Vagina (tissue), 2 donors: ENCODE measurements around the gene SGF29. TPM values are rescaled to one million over a fixed set of nuclear protein-coding genes. Genes with fewer than 3 reads are reported as not detected.
"Not testable (repeated sequence)": the region's sequence is repeated elsewhere in the genome, so short reads cannot be mapped to it uniquely, and the experiment has no call there.

Experiments
- DNase-seq, 2 donors: peaks; one replicate each; pipeline ENCODE4 v3.0.0-alpha.2; 2017; ENCODE audit errors: extremely low spot score in 2 of 2
- H3K27ac ChIP-seq: fragments of 200-600 bp; sonication (generic); one replicate; pipeline ENCODE4 v1.5.1; 2019
- H3K27me3 ChIP-seq: fragments of 200-600 bp; sonication (generic); one replicate; pipeline ENCODE4 v1.5.1; 2019
- H3K36me3 ChIP-seq, 2 donors: fragments of 200-600 bp; sonication (generic); one replicate each; pipeline ENCODE4 v1.5.1; 2017 to 2019
- H3K4me1 ChIP-seq: fragments of 200-600 bp; sonication (generic); one replicate; pipeline ENCODE4 v1.5.1; 2019
- H3K4me3 ChIP-seq, 2 donors: fragments of 200-600 bp; sonication (generic); 1 replicate in 1 of 2; 2 replicates in 1 of 2; pipeline ENCODE4 v1.5.1; 2016 to 2019
- H3K9me3 ChIP-seq: fragments of 200-600 bp; sonication (generic); one replicate; pipeline ENCODE4 v1.5.1; 2019
- CTCF ChIP-seq, 3 experiments: fragments of 450-650 bp in 2 of 3; fragments of 200-600 bp in 1 of 3; sonication (generic) in 1 of 3; IDR thresholded peaks; one replicate each; pipeline ENCODE4 v1.5.1; 2017 to 2019; ENCODE audit warnings: antibody characterized with exemption in 3 of 3, mild to moderate bottlenecking in 2 of 3, moderate library complexity in 2 of 3
- POLR2A ChIP-seq, 2 donors: fragments of 450-650 bp; IDR thresholded peaks; one replicate each; pipeline ENCODE4 v1.6.1; 2017; ENCODE audit warnings: antibody characterized with exemption in 2 of 2, mild to moderate bottlenecking in 2 of 2, moderate library complexity in 2 of 2
- POLR2AphosphoS5 ChIP-seq, 2 donors: sonication (generic); formaldehyde crosslinking; IDR thresholded peaks; one replicate each; pipeline ENCODE4 v1.9.0; 2017; ENCODE audit warnings: antibody characterized with exemption in 2 of 2, mild to moderate bottlenecking in 2 of 2, low read depth in 1 of 2; ENCODE audit not compliant: insufficient read depth in 1 of 2
- intact Hi-C: fragments of 100-400 bp; cut with DNase I; formaldehyde crosslinking; loops from one replicate; pipeline ENCODE4 v1.15.1; 2023
- total RNA-seq: library from RNA; depleted of rRNA; stranded (reverse); fragments of >200 nt; gene quantifications from one replicate; pipeline ENCODE4 v1.2.3, GENCODE V29; 2016

Gene SGF29
- total RNA-seq, 1 donor from 2014 or later = 16.5 TPM

GRCh38 chr16:28538733-28539596 lies 14.8 kb upstream of the SGF29 start, which contains the start of gene NUPR1:
Gene NUPR1, minus strand, starts transcription at chr16:28538974. Its CDS starts 67 bp downstream, at chr16:28538907.
- H3K27me3 ChIP-seq = no peaks in the 10 kb centered on the region
- H3K27ac ChIP-seq = peak within 1 kb of the TSS; percentile 92
- H3K36me3 ChIP-seq = peaks cover 0 to 4% of the 10 kb centered on the region in 2 donors
- H3K4me1 ChIP-seq = peaks cover 33% of the 10 kb centered on the region
- no peak for TF ChIP-seq CTCF (IDR thresholded peaks at IDR 0.05)
- peak in 1 of 2 donors; percentile 82 for TF ChIP-seq POLR2A (IDR thresholded peaks at IDR 0.05)
- peak; percentile 97 to 99 for TF ChIP-seq POLR2AphosphoS5 (IDR thresholded peaks at IDR 0.05; ENCODE audit: insufficient read depth in 1 of 2, low read depth in 1 of 2)
- H3K4me3 ChIP-seq = peak within 1 kb of the TSS; percentile 57 to 59
- DNase-seq = peak in 1 of 2 donors; percentile 99
- intact Hi-C loops = loop anchor here (5.0 kb wide), 1 partner anchor 47 kb away; the partner anchor contains the start of genes APOBR and CLN3
- no peaks in the 10 kb centered on the region for H3K9me3 ChIP-seq

- Histone ChIP-seq H3K36me3 (peaks cover 0 to 4% of the 10 kb centered on the region in 2 donors), H3K27me3 (no peaks in the 10 kb centered on the region), H3K4me1 (peaks cover 33% of the 10 kb centered on the region), H3K4me3 (no peak overlapping the region), H3K9me3 (no peaks in the 10 kb centered on the region), H3K27ac (peak overlapping the region; percentile 92)
- intact Hi-C loops = no loop called here
- no peak for DNase-seq
- TF ChIP-seq POLR2A (IDR thresholded peaks at IDR 0.05) = no peak
Observed at GRCh38 chr16:28540346-28540745, 13.4 kb upstream of the SGF29 start.

- TF ChIP-seq CTCF (IDR thresholded peaks at IDR 0.05) = no peak
- no peak for TF ChIP-seq POLR2AphosphoS5 (IDR thresholded peaks at IDR 0.05; ENCODE audit: insufficient read depth in 1 of 2, low read depth in 1 of 2)
- TF ChIP-seq POLR2A (IDR thresholded peaks at IDR 0.05) = no peak
- no peak overlapping the region for H3K27ac ChIP-seq
- intact Hi-C loops = no loop called here
Observed at GRCh38 chr16:28542646-28543045, 11.1 kb upstream of the SGF29 start.

GRCh38 chr16:28543072-28543471 lies 10.6 kb upstream of the SGF29 start:
- no peak overlapping the region for H3K4me3 ChIP-seq
- no peaks in the 10 kb centered on the region for H3K9me3 ChIP-seq
- no peak for DNase-seq
- H3K4me1 ChIP-seq = peaks cover 11% of the 10 kb centered on the region
- intact Hi-C loops = no loop called here
- H3K27ac ChIP-seq = no peak overlapping the region
- H3K36me3 ChIP-seq = no peaks in the 10 kb centered on the region
- no peaks in the 10 kb centered on the region for H3K27me3 ChIP-seq
- TF ChIP-seq POLR2AphosphoS5 (IDR thresholded peaks at IDR 0.05; ENCODE audit: insufficient read depth in 1 of 2, low read depth in 1 of 2) (peak in 1 of 2 donors; percentile 32), POLR2A (IDR thresholded peaks at IDR 0.05) (no peak)

More at GRCh38 chr16:28542646-28543045, 11.1 kb upstream of the SGF29 start:
- Histone ChIP-seq H3K4me1 (peaks cover 15% of the 10 kb centered on the region), H3K9me3 (no peaks in the 10 kb centered on the region), H3K36me3 (no peaks in the 10 kb centered on the region), H3K4me3 (no peak overlapping the region), H3K27me3 (no peaks in the 10 kb centered on the region)
- no peak for DNase-seq

- no peaks in the 10 kb centered on the region for H3K4me1 ChIP-seq
- no peaks in the 10 kb centered on the region for H3K36me3 ChIP-seq
- no peak overlapping the region for H3K4me3 ChIP-seq
- H3K27ac ChIP-seq = no peak overlapping the region
- TF ChIP-seq POLR2AphosphoS5 (IDR thresholded peaks at IDR 0.05; ENCODE audit: insufficient read depth in 1 of 2, low read depth in 1 of 2) (no peak), POLR2A (IDR thresholded peaks at IDR 0.05) (no peak), CTCF (IDR thresholded peaks at IDR 0.05) (no peak)
- DNase-seq = no peak
- H3K9me3 ChIP-seq = no peaks in the 10 kb centered on the region
- no peaks in the 10 kb centered on the region for H3K27me3 ChIP-seq
- intact Hi-C loops = no loop called here
Observed at GRCh38 chr16:28544998-28545397, 8.7 kb upstream of the SGF29 start.

GRCh38 chr16:28545964-28546363 lies 7.8 kb upstream of the SGF29 start:
- intact Hi-C loops = not testable (repeated sequence)

More at GRCh38 chr16:28545964-28546363, 7.8 kb upstream of the SGF29 start:
- H3K36me3 ChIP-seq, H3K4me3 ChIP-seq, H3K27me3 ChIP-seq, H3K27ac ChIP-seq, DNase-seq, H3K4me1 ChIP-seq, H3K9me3 ChIP-seq: not testable (repeated sequence)
